ENCODE results near the gene FNIP1.
"Not testable (repeated sequence)": the region's sequence is repeated elsewhere in the genome, so short reads cannot be mapped to it uniquely, and the experiment has no call there.

FNIP1 gene

DNA sequence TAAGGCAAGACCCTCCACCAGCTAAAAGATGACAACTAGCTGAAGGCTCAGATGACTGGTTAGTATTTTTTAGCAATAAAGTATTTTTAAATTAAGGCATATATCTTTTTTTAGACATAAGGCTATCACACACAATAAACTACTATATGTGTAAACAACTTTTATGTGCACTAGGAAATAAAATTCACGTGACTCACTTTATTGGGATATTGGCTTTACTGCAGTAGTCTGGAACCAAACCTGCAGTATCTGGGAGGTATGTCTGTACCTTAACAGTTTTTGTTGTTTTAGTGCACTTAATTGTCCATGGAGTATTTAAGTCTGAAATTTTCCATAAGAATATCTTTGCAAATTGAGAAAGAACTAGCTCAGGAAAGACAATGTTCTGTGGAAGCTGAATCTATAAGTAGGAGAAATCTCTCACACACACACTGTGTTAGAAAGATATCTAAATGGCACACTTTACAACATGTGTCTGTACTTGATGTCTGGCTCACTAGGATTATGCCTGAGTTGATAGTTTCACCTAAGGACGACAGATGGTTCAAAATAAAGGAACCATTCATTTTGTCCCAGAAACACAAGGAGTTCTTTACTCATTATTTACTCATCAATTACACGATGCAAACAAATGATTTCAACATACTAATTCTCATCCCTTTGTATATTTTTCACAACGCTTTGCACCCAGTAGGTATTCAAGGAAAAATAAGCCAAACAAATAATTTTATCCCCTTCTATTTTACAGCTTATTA is 166.4 kb downstream of the FNIP1 start:
- H3K4me1 Mint-ChIP-seq = peaks cover 37% of the 10 kb centered on the region
- no peak overlapping the region for H3K4me3 Mint-ChIP-seq
- ATAC-seq (no peak), DNase-seq (no peak)
- no peaks in the 10 kb centered on the region for H3K9me3 Mint-ChIP-seq
- no peak overlapping the region for H3K27ac Mint-ChIP-seq
- H3K27me3 Mint-ChIP-seq = no peaks in the 10 kb centered on the region

GRCh38 chr5:131628990-131629389 is 167.8 kb downstream of the FNIP1 start:
- Mint-ChIP-seq H3K4me3 (peak overlapping the region; percentile 12 to 53), H3K9me3 (no peaks in the 10 kb centered on the region), H3K4me1 (peaks cover 44% of the 10 kb centered on the region), H3K27ac (peak overlapping the region in 1 of 2 donors; percentile 7), H3K27me3 (no peaks in the 10 kb centered on the region)
- DNase-seq (no peak), ATAC-seq (no peak)

- no peaks in the 10 kb centered on the region for H3K27me3 Mint-ChIP-seq
- H3K4me1 Mint-ChIP-seq = peaks cover 50% of the 10 kb centered on the region
- no peaks in the 10 kb centered on the region for H3K9me3 Mint-ChIP-seq
- H3K27ac Mint-ChIP-seq = no peak overlapping the region
- DNase-seq (no peak), ATAC-seq (no peak)
- H3K4me3 Mint-ChIP-seq = no peak overlapping the region
Measured at GRCh38 chr5:131627207-131627865, 169.5 kb downstream of the FNIP1 start.

DNA sequence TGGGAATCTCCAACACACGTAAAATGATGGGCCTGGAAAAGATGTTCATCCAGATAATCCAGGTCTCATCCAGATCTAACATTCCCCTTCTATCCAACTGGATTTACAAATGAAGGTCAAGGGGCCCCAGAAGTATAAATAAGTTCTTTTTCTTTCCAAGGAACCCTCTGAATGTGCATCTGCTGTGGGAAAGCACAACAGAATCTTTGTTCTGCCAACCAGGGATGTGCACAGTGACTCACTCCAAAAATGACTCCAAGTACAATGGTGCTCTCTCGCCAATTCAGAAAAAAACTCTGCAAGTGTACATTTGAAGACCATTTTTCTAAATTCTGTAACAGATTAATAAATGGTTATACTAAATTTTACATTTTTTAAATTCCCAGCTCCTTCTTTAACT is 174.2 kb downstream of the FNIP1 start:
- H3K4me3 Mint-ChIP-seq = no peak overlapping the region
- H3K9me3 Mint-ChIP-seq = no peaks in the 10 kb centered on the region
- ATAC-seq = no peak
- no peak for DNase-seq
- H3K4me1 Mint-ChIP-seq = peaks cover 74% of the 10 kb centered on the region
- H3K27ac Mint-ChIP-seq = no peak overlapping the region
- H3K27me3 Mint-ChIP-seq = no peaks in the 10 kb centered on the region

DNA sequence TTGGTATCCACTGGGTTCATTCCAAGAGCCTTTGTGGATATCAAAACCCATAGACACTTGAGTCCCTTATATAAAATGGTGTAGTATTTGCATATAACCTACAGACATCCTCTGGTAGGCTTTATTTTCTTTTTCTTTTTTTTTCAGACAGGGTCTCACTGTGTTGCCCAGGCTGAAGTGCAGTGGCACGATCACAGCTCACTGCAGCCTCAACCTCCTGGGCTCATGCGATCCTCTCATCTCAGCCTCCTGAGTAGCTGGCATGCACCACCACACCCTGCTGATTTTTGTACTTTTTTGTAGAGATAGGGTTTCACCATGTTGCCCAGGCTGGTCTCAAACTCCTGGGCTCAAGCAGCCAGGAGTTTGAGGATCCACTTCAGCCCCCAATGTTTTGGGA is 175.7 kb downstream of the FNIP1 start:
- not testable (repeated sequence) for DNase-seq, H3K9me3 Mint-ChIP-seq, H3K27me3 Mint-ChIP-seq, H3K4me3 Mint-ChIP-seq, ATAC-seq, H3K27ac Mint-ChIP-seq
- peaks cover 74% of the 10 kb centered on the region for H3K4me1 Mint-ChIP-seq

DNA sequence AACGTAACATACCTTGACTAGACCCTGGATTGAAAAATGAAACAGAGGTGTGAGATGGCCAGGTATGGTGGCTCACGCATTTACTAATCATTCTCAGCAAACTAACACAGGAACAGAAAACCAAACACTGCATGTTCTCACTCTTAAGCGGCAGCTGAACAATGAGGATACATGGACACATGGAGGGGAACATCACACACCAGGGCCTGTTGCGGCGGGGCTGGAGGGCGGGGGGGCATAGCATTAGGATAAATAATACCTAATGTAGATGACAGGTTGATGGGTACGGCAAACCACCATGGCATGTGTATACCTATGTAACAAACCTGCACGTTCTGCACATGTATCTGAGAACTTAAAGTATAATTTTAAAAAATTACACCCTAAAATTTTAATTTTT is 177.7 kb downstream of the FNIP1 start:
- H3K4me1 Mint-ChIP-seq = peaks cover 62% of the 10 kb centered on the region
- no peaks in the 10 kb centered on the region for H3K27me3 Mint-ChIP-seq
- DNase-seq (no peak), ATAC-seq (no peak)
- no peak overlapping the region for H3K4me3 Mint-ChIP-seq
- H3K9me3 Mint-ChIP-seq = no peaks in the 10 kb centered on the region
- H3K27ac Mint-ChIP-seq = no peak overlapping the region

- Mint-ChIP-seq H3K27me3 (no peaks in the 10 kb centered on the region), H3K4me1 (peaks cover 55% of the 10 kb centered on the region), H3K27ac (no peak overlapping the region), H3K9me3 (no peaks in the 10 kb centered on the region), H3K4me3 (no peak overlapping the region)
- ATAC-seq (no peak), DNase-seq (no peak)
Measured at GRCh38 chr5:131617140-131617822, 179.5 kb downstream of the FNIP1 start.

GRCh38 chr5:131615957-131616356 is 180.9 kb downstream of the FNIP1 start:
- Mint-ChIP-seq H3K4me1 (peaks cover 46% of the 10 kb centered on the region), H3K27ac (no peak overlapping the region), H3K9me3 (no peaks in the 10 kb centered on the region), H3K27me3 (no peaks in the 10 kb centered on the region), H3K4me3 (no peak overlapping the region)
- ATAC-seq = no peak
- no peak for DNase-seq

GRCh38 chr5:131613423-131613822 is 183.4 kb downstream of the FNIP1 start:
- H3K27ac Mint-ChIP-seq = no peak overlapping the region
- H3K9me3 Mint-ChIP-seq = no peaks in the 10 kb centered on the region
- ATAC-seq = no peak
- no peak for DNase-seq
- peaks cover 47% of the 10 kb centered on the region for H3K4me1 Mint-ChIP-seq
- no peaks in the 10 kb centered on the region for H3K27me3 Mint-ChIP-seq
- no peak overlapping the region for H3K4me3 Mint-ChIP-seq

DNA sequence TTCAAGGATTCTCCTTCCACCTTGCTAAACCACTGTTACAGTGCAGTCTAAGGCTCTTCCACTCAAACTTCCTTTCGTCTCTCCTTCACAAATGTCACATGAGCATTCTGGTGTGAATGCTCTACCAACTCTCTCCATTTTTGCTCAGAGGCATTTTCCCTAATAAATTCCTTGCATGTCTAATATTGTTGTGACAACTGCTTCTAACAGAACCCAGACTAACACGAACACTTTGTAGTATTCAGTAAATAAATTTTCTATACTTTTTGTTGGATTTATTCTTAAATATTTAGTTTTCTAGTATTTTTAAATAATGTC is 185.8 kb downstream of the FNIP1 start:
- no peak for ATAC-seq
- no peaks in the 10 kb centered on the region for H3K9me3 Mint-ChIP-seq
- peaks cover 43% of the 10 kb centered on the region for H3K4me1 Mint-ChIP-seq
- H3K27ac Mint-ChIP-seq = no peak overlapping the region
- no peak overlapping the region for H3K4me3 Mint-ChIP-seq
- DNase-seq = no peak
- H3K27me3 Mint-ChIP-seq = no peaks in the 10 kb centered on the region

- no peak overlapping the region for H3K4me3 Mint-ChIP-seq
Measured at GRCh38 chr5:131610198-131611063, 186.4 kb downstream of the FNIP1 start.

GRCh38 chr5:131609774-131610173 is 187.0 kb downstream of the FNIP1 start:
- H3K27me3 Mint-ChIP-seq = no peaks in the 10 kb centered on the region
- no peak overlapping the region for H3K27ac Mint-ChIP-seq
- ATAC-seq (peak; percentile 23), DNase-seq (no peak)
- H3K4me1 Mint-ChIP-seq = peaks cover 53% of the 10 kb centered on the region
- no peak overlapping the region for H3K4me3 Mint-ChIP-seq
- H3K9me3 Mint-ChIP-seq = no peaks in the 10 kb centered on the region

More at GRCh38 chr5:131610198-131611063, 186.4 kb downstream of the FNIP1 start:
- peaks cover 47% of the 10 kb centered on the region for H3K4me1 Mint-ChIP-seq
- H3K27me3 Mint-ChIP-seq = no peaks in the 10 kb centered on the region
- no peak overlapping the region for H3K27ac Mint-ChIP-seq
- no peaks in the 10 kb centered on the region for H3K9me3 Mint-ChIP-seq
- DNase-seq = no peak
- no peak for ATAC-seq

DNA sequence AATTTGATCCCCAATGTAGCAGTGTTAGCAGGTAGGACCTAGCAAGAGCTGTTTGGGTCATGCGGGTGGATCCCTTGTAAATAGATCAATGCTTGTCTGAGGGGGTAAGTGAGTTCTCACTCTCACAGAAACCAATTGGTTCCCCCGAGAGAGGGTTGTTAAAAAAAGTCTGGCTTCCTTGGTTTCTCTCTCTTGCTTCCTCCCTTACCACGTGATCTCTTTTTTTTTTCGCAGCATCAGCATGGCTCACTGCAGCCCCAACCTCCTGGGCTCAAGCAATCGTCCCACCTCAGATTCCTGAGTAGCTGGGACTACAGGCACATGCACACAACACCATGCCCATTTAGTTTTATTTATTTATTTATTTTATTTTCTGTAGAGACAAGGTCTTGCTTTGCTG is 188.2 kb downstream of the FNIP1 start:
- Mint-ChIP-seq H3K4me1 (peaks cover 54% of the 10 kb centered on the region), H3K27ac (no peak overlapping the region), H3K4me3 (no peak overlapping the region), H3K9me3 (no peaks in the 10 kb centered on the region), H3K27me3 (no peaks in the 10 kb centered on the region)
- ATAC-seq (peak; percentile 37), DNase-seq (no peak)

- DNase-seq (no peak), ATAC-seq (no peak)
- H3K27ac Mint-ChIP-seq = no peak overlapping the region
- no peaks in the 10 kb centered on the region for H3K9me3 Mint-ChIP-seq
- H3K27me3 Mint-ChIP-seq = no peaks in the 10 kb centered on the region
- H3K4me3 Mint-ChIP-seq = no peak overlapping the region
- peaks cover 54% of the 10 kb centered on the region for H3K4me1 Mint-ChIP-seq
Measured at GRCh38 chr5:131607903-131608540, 188.8 kb downstream of the FNIP1 start.

DNA sequence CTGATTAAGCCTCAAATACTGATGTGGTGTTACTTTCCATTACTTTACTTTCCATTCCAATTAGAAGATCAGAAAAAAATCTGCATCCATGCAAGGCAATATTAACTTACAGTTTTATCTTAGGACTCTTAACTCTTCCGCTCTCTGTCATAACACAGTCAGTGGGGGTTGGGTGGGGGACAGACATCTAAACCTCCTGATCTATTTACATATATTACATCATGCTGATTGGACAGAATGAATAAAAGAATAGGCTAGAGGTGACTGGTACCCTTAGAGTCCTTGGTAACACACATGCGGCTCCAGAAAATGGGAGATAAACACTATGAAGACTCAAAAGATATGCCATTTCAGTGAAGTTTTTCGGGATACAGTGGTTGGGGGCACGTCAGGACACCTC is 189.4 kb downstream of the FNIP1 start:
- no peak for DNase-seq
- Mint-ChIP-seq H3K27me3 (no peaks in the 10 kb centered on the region), H3K9me3 (no peaks in the 10 kb centered on the region), H3K27ac (no peak overlapping the region), H3K4me3 (no peak overlapping the region), H3K4me1 (peaks cover 54% of the 10 kb centered on the region)
- ATAC-seq = peak; percentile 48

Measured in stimulated activated naive CD8-positive, alpha-beta T cell treated with anti-CD3 and anti-CD28 coated beads, Interleukin-15, amount 100 ng/mL, for 72 hours (primary cell).